Ovary (tissue), 3 donors: ENCODE results near the gene OR2T11.

Source experiments
- CTCF ChIP-seq, 3 donors: fragments of 450-650 bp in 2 of 3; fragments of 200-600 bp in 1 of 3; IDR thresholded peaks; one replicate each; pipeline versions ENCODE4 v1.5.1 to v1.8.0; 2016 to 2022; ENCODE audit warnings: antibody characterized with exemption in 3 of 3, mild to moderate bottlenecking in 1 of 3
- POLR2A ChIP-seq: fragments of 450-650 bp; IDR thresholded peaks from one replicate; pipeline ENCODE4 v1.6.1; 2017; ENCODE audit warnings: antibody characterized with exemption, mild to moderate bottlenecking, moderate library complexity
- donor health status: DM: no; HTN: no; CAD: no.

- TF ChIP-seq CTCF (IDR thresholded peaks at IDR 0.05) (no peak), POLR2A (no peak)
These were observed 35.5 kb downstream of the OR2T11 start for GRCh38 chr1:248599396-248599795.
